ENCODE measurements around the gene SUSD5. TPM values are rescaled to one million over a fixed set of nuclear protein-coding genes. Genes with fewer than 3 reads are reported as not detected.

SUSD5 gene
- total and polyA plus RNA-seq, 2 of the 4 experiments (the other 2 are of a cell fraction), result 1.4 to 2.9 TPM

GRCh38 chr3:33194303-33194702 lies 24.3 kb downstream of the SUSD5 start:
- H2AK9ac ChIP-seq (replicated peaks; ENCODE audit: low read depth, low read length, poor library complexity), result no peak overlapping the region
- no peak overlapping the region for H3K14ac ChIP-seq (replicated peaks; ENCODE audit: low read depth, low read length)
- H3K9me3 ChIP-seq (ENCODE audit: control insufficient read depth, insufficient read depth, low read length), result no peaks in the 10 kb centered on the region
- in situ Hi-C loops (cut with MboI; ENCODE audit: low sequenced_read_pairs), result no loop called here
- H3K27me3 ChIP-seq (ENCODE audit: control insufficient read depth, insufficient read depth, low read length), result no peaks in the 10 kb centered on the region
- DNase-seq (no peak), ATAC-seq (ENCODE audit: low read depth) (no peak)
- no TSS peak for BruUV-seq (replicated peaks)
- ChIA-PET CTCF (no interaction called here), POLR2A (ENCODE audit: unreplicated experiment) (no interaction called here)
- H2AK5ac ChIP-seq (ENCODE audit: low read depth, low read length), result no peak overlapping the region
- H3K36me3 ChIP-seq (ENCODE audit: control insufficient read depth, insufficient read depth, low read length), result no peaks in the 10 kb centered on the region
- H4K20me1 ChIP-seq (ENCODE audit: insufficient read depth, low read length), result no peaks in the 10 kb centered on the region
- no CpG with 5 or more reads among the region's 1 CpG for WGBS, 2 experiments (ENCODE audit: extremely low coverage in 2 of 2, insufficient read length in 1 of 2)
- H2AFZ ChIP-seq (replicated peaks; ENCODE audit: low read length, poor library complexity), result no peak overlapping the region
- no peak overlapping the region for H3K4me3 ChIP-seq (ENCODE audit: insufficient read depth, low read depth, low read length)
- no peak overlapping the region for H4K8ac ChIP-seq (ENCODE audit: low read depth in 2 of 2, low read length in 2 of 2)
- no peak overlapping the region for H3K56ac ChIP-seq (ENCODE audit: extremely low read depth, insufficient read depth, low read length)
- H2BK15ac ChIP-seq (ENCODE audit: low read depth, low read length), result no peak overlapping the region
- no peaks in the 10 kb centered on the region for H3K9me1 ChIP-seq (ENCODE audit: insufficient read depth, low read length)
- no peak overlapping the region for H2BK120ac ChIP-seq (ENCODE audit: low read depth, low read length)
- H3K4me2 ChIP-seq (ENCODE audit: low read depth, low read length), result no peak overlapping the region
- H3K79me1 ChIP-seq (ENCODE audit: low read depth in 1 of 2, low read length in 2 of 2), result no peaks in the 10 kb centered on the region
- no peak overlapping the region for H3K27ac ChIP-seq (ENCODE audit: insufficient read depth, low read length)
- no peak overlapping the region for H3K23ac ChIP-seq (ENCODE audit: low read depth, low read length)
- no peak overlapping the region for H3K4ac ChIP-seq (ENCODE audit: low read depth, low read length)
- no peak overlapping the region for H2BK20ac ChIP-seq (ENCODE audit: low read depth, low read length)
- no peak overlapping the region for H2BK5ac ChIP-seq (ENCODE audit: low read depth, low read length, poor library complexity, severe bottlenecking)
- H4K91ac ChIP-seq (ENCODE audit: insufficient read depth, low read depth, low read length), result no peak overlapping the region
- H3K18ac ChIP-seq (ENCODE audit: low read depth, low read length), result no peak overlapping the region
- H4K5ac ChIP-seq (ENCODE audit: low read depth, low read length), result no peak overlapping the region
- TF ChIP-seq USF2 (IDR thresholded peaks at IDR 0.05; ENCODE audit: low read depth, low read length), result no peak
- TF ChIP-seq RAD21 (IDR thresholded peaks at IDR 0.05; ENCODE audit: low read length), result no peak
- no peaks in the 10 kb centered on the region for H3K4me1 ChIP-seq (ENCODE audit: control insufficient read depth, insufficient read depth, low read length)
- no peak overlapping the region for H3K9ac ChIP-seq (ENCODE audit: low read depth, low read length)
- intact Hi-C loops (cut with micrococcal nuclease), result no loop called here
- dilution Hi-C loops (cut with HindIII; ENCODE audit: low sequenced_read_pairs, unreplicated experiment), result no loop called here

Measured in IMR-90 (cell line).